ENCODE results near the gene RDH14.

The RDH14 gene

GRCh38 chr2:18519914-18520450 is 40.5 kb downstream of the RDH14 start:
- DNase-seq = no peak

DNA sequence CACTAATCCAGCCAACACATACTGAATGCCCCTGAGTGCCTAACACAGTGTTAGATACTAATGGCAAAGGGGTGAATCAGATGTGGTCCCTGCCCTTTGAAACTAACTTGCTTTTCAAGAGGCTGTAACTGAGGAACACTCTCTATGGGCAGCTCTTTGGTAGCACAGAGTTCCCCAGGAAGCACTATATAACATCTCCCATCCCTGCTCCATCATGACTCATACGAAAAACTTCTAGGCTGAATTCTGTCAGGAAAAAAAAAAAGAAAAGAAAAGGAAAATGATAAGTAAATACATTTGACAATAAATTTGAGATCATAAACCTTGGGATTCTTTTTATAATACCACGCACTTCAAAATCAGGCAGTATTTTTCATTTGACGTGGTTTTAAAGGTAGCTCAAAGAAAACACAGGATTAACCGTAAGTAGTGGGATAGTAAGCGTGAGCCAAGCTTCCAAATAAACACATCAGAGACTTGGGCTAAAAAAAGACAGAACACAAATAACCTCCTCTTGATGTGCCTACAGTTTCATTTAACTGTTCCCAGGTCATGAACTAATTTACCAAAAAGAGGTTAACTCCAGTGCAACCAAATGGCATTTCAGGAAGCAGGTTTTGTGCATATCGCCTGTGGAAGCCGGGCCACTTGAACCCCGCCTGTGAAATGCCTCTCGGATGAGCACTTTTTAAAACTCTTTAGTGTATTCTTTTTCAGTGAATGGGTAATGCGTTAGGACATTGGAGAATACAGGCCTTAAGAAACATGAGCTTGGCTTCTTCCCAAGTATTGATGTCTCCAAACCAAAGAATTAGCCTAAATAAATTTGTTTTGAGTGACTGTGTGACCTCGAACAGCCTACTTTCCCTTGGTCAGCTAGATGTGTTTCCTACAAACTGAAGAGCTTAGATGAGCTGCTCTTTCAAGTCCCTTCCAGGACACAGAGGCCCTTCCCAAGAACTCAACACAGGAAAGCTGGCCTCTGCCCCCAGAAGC is 42.0 kb downstream of the RDH14 start:
- DNase-seq = no peak

GRCh38 chr2:18517386-18517785 is 43.1 kb downstream of the RDH14 start:
- DNase-seq = no peak

- DNase-seq = no peak
Observed at GRCh38 chr2:18516112-18516511, 44.3 kb downstream of the RDH14 start.

DNA sequence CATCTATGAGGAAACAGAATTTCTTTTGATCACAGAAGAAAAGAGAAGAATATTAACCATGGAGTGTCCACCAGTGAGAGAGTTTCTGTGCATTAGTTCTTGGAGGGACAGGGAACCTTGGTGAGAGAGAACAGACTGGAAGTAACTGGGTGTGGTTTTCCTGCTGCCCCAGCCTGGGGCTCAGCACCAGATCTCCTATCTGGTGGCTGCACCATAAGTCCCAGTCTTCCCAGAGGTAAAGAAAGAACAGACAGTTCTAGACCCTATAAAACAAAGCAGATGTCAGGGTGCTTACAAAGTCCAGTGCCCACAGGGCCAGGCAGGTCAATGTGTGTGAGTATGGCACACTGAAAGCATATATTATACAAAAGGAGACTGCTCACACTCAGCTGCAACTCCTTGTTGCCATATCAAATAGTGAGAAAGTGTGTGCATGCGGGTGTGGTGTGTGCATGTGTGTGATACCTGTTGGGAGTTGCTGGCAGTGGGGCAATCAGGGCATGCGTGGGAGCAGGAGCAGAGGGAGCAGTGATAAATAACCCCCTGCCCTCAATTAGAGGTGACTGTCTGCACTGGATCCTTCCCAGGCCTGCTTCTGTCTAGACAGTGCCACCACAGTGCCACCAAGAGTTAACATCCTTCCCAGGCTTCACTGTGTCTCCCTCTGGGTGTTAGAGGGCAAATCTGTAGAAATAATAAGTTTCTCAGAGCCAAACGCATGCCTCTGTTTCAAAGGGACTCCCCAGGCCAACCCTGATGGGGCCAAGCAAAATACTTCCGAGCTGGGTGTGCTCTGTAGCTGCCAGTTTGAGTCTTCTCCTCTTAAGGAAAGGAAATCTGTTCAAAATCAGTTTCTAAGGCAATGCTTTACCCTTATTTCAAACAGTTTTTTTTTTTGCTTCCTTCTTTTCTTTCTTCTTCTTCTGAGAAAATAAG is 45.7 kb downstream of the RDH14 start:
- no peak for DNase-seq

DNA sequence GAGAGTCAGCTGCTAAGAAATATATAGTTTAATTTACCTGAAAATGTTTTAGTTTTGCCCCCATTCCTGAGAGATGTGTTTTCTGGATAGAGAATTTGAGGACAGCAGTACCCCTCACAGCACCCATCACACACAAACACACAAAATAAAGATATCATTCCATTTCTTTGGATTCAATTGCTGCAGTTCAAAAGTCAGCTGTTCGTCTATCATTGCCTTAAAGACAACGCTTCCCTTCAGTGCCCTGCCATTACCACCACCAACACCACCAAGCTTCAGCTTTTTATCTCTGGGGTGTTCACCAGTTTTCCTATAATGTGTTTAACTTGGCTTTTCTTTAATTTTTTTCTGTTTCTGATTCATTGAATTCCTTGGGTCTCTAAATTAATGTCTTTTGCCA is 49.7 kb downstream of the RDH14 start:
- no peak for DNase-seq

DNA sequence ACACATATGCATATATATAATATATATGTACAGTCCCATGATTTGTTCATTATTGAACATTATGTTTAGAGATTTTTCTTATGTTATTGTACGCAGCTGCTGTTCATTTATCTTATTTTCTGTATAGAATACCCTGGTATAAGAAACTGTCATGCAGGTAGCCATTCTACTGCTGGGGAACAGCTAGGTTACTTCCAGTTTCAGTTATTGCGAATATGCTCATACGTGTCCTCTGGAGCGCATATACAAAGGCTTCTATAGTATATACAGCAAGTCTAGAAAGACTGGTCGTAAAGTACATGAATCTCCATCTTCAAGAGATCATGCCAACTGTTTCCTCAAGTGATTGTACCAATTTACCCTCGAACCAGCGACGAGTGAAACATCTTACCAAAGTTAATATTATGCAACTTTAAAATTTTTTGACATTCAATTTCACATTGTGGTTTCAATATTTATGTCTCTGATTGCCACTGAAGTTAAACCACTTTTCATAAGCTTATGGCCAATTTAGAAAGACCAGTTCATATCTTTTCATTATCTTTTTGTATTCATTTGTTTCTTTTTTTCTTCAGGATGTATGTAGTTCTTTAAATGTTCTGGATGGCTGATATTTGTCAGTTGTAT is 53.5 kb downstream of the RDH14 start:
- DNase-seq = no peak

- DNase-seq = no peak
Observed at GRCh38 chr2:18505703-18506341, 54.6 kb downstream of the RDH14 start.
